Peyer's patch (tissue), 4 donors: ENCODE measurements around the gene EFNA2. TPM values are rescaled to one million over a fixed set of nuclear protein-coding genes. Genes with fewer than 3 reads are reported as not detected.

Experiments used
- DNase-seq, 3 donors: peaks; one replicate each; pipeline ENCODE4 v3.0.0-alpha.2; 2017 to 2019
- H3K27ac ChIP-seq, 4 donors: fragments of 200-600 bp; sonication (generic); one replicate each; pipeline ENCODE4 v1.5.1; 2016 to 2019
- H3K27me3 ChIP-seq, 2 donors: fragments of 200-600 bp; sonication (generic); one replicate each; pipeline ENCODE4 v1.5.1; 2019
- H3K36me3 ChIP-seq, 3 donors: fragments of 200-600 bp; sonication (generic); one replicate each; pipeline ENCODE4 v1.5.1; 2016 to 2019
- H3K4me1 ChIP-seq, 4 donors: fragments of 200-600 bp; sonication (generic); one replicate each; pipeline ENCODE4 v1.5.1; 2016 to 2019
- H3K4me3 ChIP-seq, 4 donors: fragments of 200-600 bp; sonication (generic); 1 replicate in 3 of 4; 2 replicates in 1 of 4; pipeline ENCODE4 v1.5.1; 2016 to 2019; ENCODE audit warnings: mild to moderate bottlenecking in 1 of 4
- H3K9me3 ChIP-seq, 4 donors: fragments of 200-600 bp; sonication (generic); one replicate each; pipeline ENCODE4 v1.5.1; 2016 to 2019; ENCODE audit warnings: mild to moderate bottlenecking in 1 of 4
- POLR2A ChIP-seq, 2 donors: fragments of 450-650 bp; IDR thresholded peaks; one replicate each; pipeline ENCODE4 v1.5.1; 2017; ENCODE audit warnings: antibody characterized with exemption in 2 of 2, mild to moderate bottlenecking in 2 of 2, moderate library complexity in 2 of 2
- total RNA-seq, 4 donors: library from RNA; depleted of rRNA; stranded (reverse); fragments of >200 nt; gene quantifications; one replicate each; pipeline ENCODE4 v1.1.0, GENCODE V29; 2016
- TF ChIP-seq, protein P1 (sequence below), 6 experiments: fragments of 450-650 bp in 4 of 6; fragments of 200-600 bp in 2 of 6; sonication (generic) in 1 of 6; IDR thresholded peaks; one replicate each; pipeline ENCODE4 v1.5.1; 2017 to 2019; ENCODE audit warnings: antibody characterized with exemption in 6 of 6, mild to moderate bottlenecking in 3 of 6, moderate library complexity in 1 of 6

EFNA2 gene
- total RNA-seq, 4 donors from 2014 or later = 21.5 to 34.1 (median 32.3) TPM

GRCh38 chr19:1249990-1250436 lies 35.7 kb upstream of the EFNA2 start:
- peaks cover 8 to 50% (median 34%) of the 10 kb centered on the region in 4 donors for H3K4me1 ChIP-seq
- no peak for DNase-seq
- H3K4me3 ChIP-seq = peak overlapping the region; percentile 86 to 93 (median 88)
- no peaks in the 10 kb centered on the region for H3K27me3 ChIP-seq
- peaks cover 0 to 37% (median 0%) of the 10 kb centered on the region in 3 donors for H3K36me3 ChIP-seq
- H3K9me3 ChIP-seq = no peaks in the 10 kb centered on the region
- peak overlapping the region; percentile 95 to 100 (median 100) for H3K27ac ChIP-seq
- no peak for TF ChIP-seq POLR2A (IDR thresholded peaks at IDR 0.05)
- TF ChIP-seq, protein P1, sequence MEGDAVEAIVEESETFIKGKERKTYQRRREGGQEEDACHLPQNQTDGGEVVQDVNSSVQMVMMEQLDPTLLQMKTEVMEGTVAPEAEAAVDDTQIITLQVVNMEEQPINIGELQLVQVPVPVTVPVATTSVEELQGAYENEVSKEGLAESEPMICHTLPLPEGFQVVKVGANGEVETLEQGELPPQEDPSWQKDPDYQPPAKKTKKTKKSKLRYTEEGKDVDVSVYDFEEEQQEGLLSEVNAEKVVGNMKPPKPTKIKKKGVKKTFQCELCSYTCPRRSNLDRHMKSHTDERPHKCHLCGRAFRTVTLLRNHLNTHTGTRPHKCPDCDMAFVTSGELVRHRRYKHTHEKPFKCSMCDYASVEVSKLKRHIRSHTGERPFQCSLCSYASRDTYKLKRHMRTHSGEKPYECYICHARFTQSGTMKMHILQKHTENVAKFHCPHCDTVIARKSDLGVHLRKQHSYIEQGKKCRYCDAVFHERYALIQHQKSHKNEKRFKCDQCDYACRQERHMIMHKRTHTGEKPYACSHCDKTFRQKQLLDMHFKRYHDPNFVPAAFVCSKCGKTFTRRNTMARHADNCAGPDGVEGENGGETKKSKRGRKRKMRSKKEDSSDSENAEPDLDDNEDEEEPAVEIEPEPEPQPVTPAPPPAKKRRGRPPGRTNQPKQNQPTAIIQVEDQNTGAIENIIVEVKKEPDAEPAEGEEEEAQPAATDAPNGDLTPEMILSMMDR (IDR thresholded peaks at IDR 0.05) = no peak

DNA sequence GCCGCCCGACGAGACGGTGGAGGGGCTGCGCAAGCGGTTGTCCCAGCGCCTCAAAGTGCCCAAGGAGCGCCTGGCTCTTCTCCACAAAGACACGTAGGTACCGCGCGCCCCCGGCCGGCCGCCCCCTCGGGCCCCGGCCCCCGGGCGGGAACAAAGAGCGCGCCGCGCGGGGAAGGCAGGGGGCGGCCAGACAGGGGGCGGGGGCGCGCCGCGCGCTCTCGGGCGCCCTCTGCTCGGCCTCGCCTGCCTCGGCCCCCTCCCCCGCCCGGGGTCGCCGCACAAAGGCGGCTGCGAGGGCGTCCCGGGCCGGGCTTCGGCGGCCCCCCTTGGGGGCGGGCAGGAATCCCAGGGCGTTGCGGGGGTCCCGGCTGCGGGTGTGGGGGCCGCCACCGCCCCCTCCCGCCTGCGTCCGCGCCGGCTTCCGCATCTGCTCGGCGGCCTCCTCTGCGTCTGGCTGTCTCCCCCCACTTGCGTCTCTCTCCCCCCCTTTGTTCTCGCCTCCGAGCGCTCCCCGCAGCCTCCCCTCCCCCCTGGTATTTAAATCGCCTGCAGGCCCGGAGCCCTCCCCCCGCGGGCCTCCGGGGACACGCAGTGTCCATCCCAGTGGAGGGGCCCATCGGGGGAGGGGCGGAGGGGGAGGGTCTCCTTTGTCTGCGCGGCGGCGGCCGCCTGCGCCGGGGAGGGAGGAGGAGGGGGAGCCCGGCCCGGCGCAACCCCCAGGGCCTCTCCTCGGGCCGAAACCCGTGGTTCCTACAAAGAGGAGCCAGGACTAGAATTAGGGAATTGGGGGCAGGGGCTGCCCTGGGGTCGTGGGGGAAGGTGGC lies 35.0 kb upstream of the EFNA2 start:
- Histone ChIP-seq H3K27ac (peak overlapping the region; percentile 95 to 100 (median 100)), H3K4me3 (peak overlapping the region; percentile 86 to 93 (median 88)), H3K9me3 (no peaks in the 10 kb centered on the region), H3K4me1 (peaks cover 7 to 50% (median 34%) of the 10 kb centered on the region in 4 donors), H3K36me3 (peaks cover 0 to 44% (median 0%) of the 10 kb centered on the region in 3 donors), H3K27me3 (no peaks in the 10 kb centered on the region)
- TF ChIP-seq, protein P1 (IDR thresholded peaks at IDR 0.05) = no peak
- no peak for TF ChIP-seq POLR2A (IDR thresholded peaks at IDR 0.05)
- DNase-seq = peak; percentile 68 to 88 (median 80)

DNA sequence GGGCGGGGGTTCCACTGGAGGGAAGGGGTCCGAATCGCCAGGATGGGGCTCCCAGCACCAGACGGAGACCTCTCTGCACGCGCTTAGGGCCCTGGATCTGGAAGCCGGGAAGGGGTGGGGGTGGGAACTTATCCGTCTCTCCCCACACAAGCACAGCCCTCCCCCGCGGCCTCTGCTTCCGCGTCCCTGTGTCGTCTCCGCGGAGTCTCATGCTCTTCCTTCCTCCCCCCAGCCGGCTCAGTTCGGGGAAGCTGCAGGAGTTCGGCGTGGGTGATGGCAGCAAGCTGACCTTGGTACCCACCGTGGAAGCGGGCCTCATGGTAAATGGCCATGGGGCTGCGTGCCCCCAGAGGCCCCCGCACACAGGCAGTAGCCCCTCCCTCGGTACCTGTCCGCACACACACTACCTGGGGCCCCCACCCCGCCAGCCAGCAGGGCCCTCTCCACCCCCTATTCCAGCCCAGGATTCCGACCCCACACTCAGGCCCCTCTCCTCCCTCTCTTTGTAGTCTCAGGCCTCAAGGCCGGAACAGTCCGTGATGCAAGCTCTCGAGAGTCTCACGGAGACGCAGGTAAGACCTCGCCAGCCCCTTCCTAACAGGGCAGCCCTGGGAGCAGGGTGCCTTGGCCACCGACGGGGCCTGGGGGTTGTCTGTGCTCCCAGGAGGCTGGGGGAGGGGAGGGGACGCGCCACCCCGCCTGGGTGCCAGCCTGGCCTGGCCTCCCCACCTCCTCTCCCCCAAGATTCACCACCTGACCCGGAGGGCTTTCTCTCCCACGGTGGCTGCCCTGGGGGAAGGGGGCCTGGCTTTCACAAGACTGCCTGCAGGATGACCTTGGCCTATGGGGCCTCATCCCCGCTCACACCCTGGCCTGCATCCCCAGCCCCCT lies 34.1 kb upstream of the EFNA2 start:
- DNase-seq = peak; percentile 80 to 92 (median 81)
- no peaks in the 10 kb centered on the region for H3K9me3 ChIP-seq
- H3K27ac ChIP-seq = peak overlapping the region; percentile 95 to 100 (median 100)
- TF ChIP-seq, protein P1 (IDR thresholded peaks at IDR 0.05) = no peak
- no peak for TF ChIP-seq POLR2A (IDR thresholded peaks at IDR 0.05)
- peaks cover 0 to 53% (median 0%) of the 10 kb centered on the region in 3 donors for H3K36me3 ChIP-seq
- H3K4me1 ChIP-seq = peaks cover 7 to 51% (median 32%) of the 10 kb centered on the region in 4 donors
- peak overlapping the region; percentile 86 to 93 (median 88) for H3K4me3 ChIP-seq
- H3K27me3 ChIP-seq = no peaks in the 10 kb centered on the region

DNA sequence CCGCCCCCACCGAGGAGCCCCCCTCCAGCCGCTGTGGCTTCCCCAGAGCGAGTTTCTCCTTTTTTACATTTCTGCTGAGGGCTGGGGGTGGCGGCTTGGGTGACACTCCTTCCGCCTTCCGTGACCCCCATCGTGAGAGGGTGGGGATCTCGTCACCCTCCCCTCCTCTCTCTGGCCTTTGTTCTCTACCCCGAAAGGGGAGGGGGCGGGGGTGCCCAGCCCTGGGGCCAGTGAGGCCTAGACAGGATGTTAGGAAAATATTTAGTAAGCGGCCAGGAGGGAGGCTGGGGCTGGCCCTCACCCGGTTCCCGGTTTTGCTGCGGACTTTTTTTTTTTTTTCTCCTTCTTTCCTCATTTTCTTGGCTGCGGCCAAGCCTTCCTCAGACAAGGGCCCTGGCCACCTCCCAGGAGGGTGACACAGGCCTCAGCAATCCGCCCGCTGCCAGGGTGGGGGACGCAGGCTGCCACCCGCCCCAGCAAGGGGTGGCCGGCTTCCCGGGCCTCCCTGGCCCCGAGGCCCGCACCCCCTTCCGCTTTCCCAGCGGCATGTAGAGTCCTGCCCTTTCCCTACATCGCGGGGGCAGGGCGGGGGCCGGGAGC lies 33.4 kb upstream of the EFNA2 start:
- Histone ChIP-seq H3K27ac (peak overlapping the region; percentile 95 to 100 (median 100)), H3K27me3 (no peaks in the 10 kb centered on the region), H3K4me3 (peak overlapping the region; percentile 86 to 93 (median 88)), H3K4me1 (peaks cover 7 to 56% (median 32%) of the 10 kb centered on the region in 4 donors), H3K36me3 (peaks cover 0 to 60% (median 0%) of the 10 kb centered on the region in 3 donors), H3K9me3 (no peaks in the 10 kb centered on the region)
- TF ChIP-seq, protein P1 (IDR thresholded peaks at IDR 0.05) = no peak
- TF ChIP-seq POLR2A (IDR thresholded peaks at IDR 0.05) = no peak
- DNase-seq = peak; percentile 83 to 91 (median 83)
